Activated B cell treated with CpG ODN at 0.5 μM for 24 hours (primary cell): Measurements from ENCODE around the gene HOXB6. TPM values are rescaled to one million over a fixed set of nuclear protein-coding genes. Genes with fewer than 3 reads are reported as not detected.

Source experiments
- ATAC-seq: fragments of 200-7000 bp; cut with Tn5 transposase; one replicate; pipeline ENCODE4 v1.10.0; 2021; ENCODE audit warnings: low read depth, mild to moderate bottlenecking, moderate library complexity
- CTCF ChIA-PET: fragments of 350-600 bp; sonication (Branson Sonifier 250); formaldehyde crosslinking; loops from one replicate; lab custom pipeline; 2021; ENCODE audit warnings: antibody characterized with exemption; lab: Charles Lee
- POLR2A ChIA-PET: fragments of 350-600 bp; sonication (Branson Sonifier 250); formaldehyde crosslinking; loops from one replicate; lab custom pipeline; 2021; ENCODE audit warnings: antibody characterized with exemption; lab: Charles Lee
- DNase-seq: peaks from one replicate; pipeline ENCODE4 v3.0.0; 2022
- H3K27ac Mint-ChIP-seq: one replicate; pipeline ENCODE4 v1.8.0; 2020; ENCODE audit warnings: mixed read lengths
- H3K27me3 Mint-ChIP-seq: one replicate; pipeline ENCODE4 v1.8.0; 2021; ENCODE audit warnings: mixed read lengths
- H3K36me3 Mint-ChIP-seq: one replicate; pipeline ENCODE4 v1.8.0; 2021; ENCODE audit warnings: low read depth, mixed read lengths
- H3K4me1 Mint-ChIP-seq: one replicate; pipeline ENCODE4 v1.8.0; 2021; ENCODE audit warnings: mixed read lengths
- H3K4me3 Mint-ChIP-seq: one replicate; pipeline ENCODE4 v1.8.0; 2020; ENCODE audit warnings: mild to moderate bottlenecking, mixed read lengths
- H3K9me3 Mint-ChIP-seq: one replicate; pipeline ENCODE4 v1.8.0; 2020; ENCODE audit warnings: mixed read lengths
- CTCF ChIP-seq: fragments of 200-600 bp; IDR thresholded peaks from one replicate; pipeline ENCODE4 v1.8.0; 2022; ENCODE audit warnings: antibody characterized with exemption, mild to moderate bottlenecking
- intact Hi-C: fragments of 100-400 bp; cut with micrococcal nuclease; formaldehyde crosslinking; loops from one replicate; pipeline ENCODE4 v1.15.1; 2024
- total RNA-seq: library from RNA; stranded (reverse); gene quantifications from 2 replicates; pipeline ENCODE4 v1.2.3, GENCODE V29; 2022

HOXB6 gene
- total RNA-seq, 1 donor from 2014 or later, result not detected

GRCh38 chr17:48549914-48550501 lies 54.8 kb downstream of the HOXB6 start:
- Mint-ChIP-seq H3K9me3 (no peaks in the 10 kb centered on the region), H3K4me3 (no peak overlapping the region), H3K4me1 (peaks cover 9% of the 10 kb centered on the region), H3K27ac (no peak overlapping the region), H3K27me3 (peaks cover 22% of the 10 kb centered on the region), H3K36me3 (no peaks in the 10 kb centered on the region)
- no peak for TF ChIP-seq CTCF
- no peak for DNase-seq
- POLR2A ChIA-PET, result no interaction called here
- no peak for ATAC-seq
- intact Hi-C loops, result no loop called here
- CTCF ChIA-PET, result no interaction called here

- Mint-ChIP-seq H3K4me1 (peaks cover 13% of the 10 kb centered on the region), H3K27me3 (peaks cover 22% of the 10 kb centered on the region), H3K9me3 (no peaks in the 10 kb centered on the region), H3K36me3 (no peaks in the 10 kb centered on the region), H3K4me3 (no peak overlapping the region), H3K27ac (no peak overlapping the region)
- TF ChIP-seq CTCF, result no peak
- CTCF ChIA-PET, result no interaction called here
- POLR2A ChIA-PET, result no interaction called here
- ATAC-seq, result no peak
- DNase-seq, result no peak
- intact Hi-C loops, result no loop called here
Measured at GRCh38 chr17:48549281-48549630, 55.5 kb downstream of the HOXB6 start.

GRCh38 chr17:48548523-48549280 lies 56.1 kb downstream of the HOXB6 start:
- POLR2A ChIA-PET, result no interaction called here
- CTCF ChIA-PET, result interaction anchor here (0.6 kb wide), 1 partner anchor 19 kb away, joined by 3 read pairs; no protein-coding TSS in a partner anchor
- ATAC-seq (no peak), DNase-seq (no peak)
- TF ChIP-seq CTCF, result no peak
- no peaks in the 10 kb centered on the region for H3K36me3 Mint-ChIP-seq
- no peak overlapping the region for H3K27ac Mint-ChIP-seq
- H3K4me3 Mint-ChIP-seq, result peak overlapping the region; percentile 41
- intact Hi-C loops, result no loop called here
- H3K9me3 Mint-ChIP-seq, result no peaks in the 10 kb centered on the region
- peaks cover 22% of the 10 kb centered on the region for H3K27me3 Mint-ChIP-seq
- H3K4me1 Mint-ChIP-seq, result peaks cover 17% of the 10 kb centered on the region

GRCh38 chr17:48547808-48548522 lies 56.8 kb downstream of the HOXB6 start:
- DNase-seq (no peak), ATAC-seq (no peak)
- H3K27ac Mint-ChIP-seq, result peak overlapping the region; percentile 2

More at GRCh38 chr17:48547808-48548522, 56.8 kb downstream of the HOXB6 start:
- ChIA-PET POLR2A (interaction anchor here (0.7 kb wide), 1 partner anchor 577 kb away, joined by 4 read pairs; no protein-coding TSS in a partner anchor), CTCF (no interaction called here)
- Mint-ChIP-seq H3K36me3 (no peaks in the 10 kb centered on the region), H3K4me1 (peaks cover 21% of the 10 kb centered on the region), H3K9me3 (no peaks in the 10 kb centered on the region), H3K4me3 (peak overlapping the region; percentile 41), H3K27me3 (peaks cover 22% of the 10 kb centered on the region)
- intact Hi-C loops, result no loop called here
- no peak for TF ChIP-seq CTCF
